Measurements from ENCODE around the gene FRMD4B.

DNA sequence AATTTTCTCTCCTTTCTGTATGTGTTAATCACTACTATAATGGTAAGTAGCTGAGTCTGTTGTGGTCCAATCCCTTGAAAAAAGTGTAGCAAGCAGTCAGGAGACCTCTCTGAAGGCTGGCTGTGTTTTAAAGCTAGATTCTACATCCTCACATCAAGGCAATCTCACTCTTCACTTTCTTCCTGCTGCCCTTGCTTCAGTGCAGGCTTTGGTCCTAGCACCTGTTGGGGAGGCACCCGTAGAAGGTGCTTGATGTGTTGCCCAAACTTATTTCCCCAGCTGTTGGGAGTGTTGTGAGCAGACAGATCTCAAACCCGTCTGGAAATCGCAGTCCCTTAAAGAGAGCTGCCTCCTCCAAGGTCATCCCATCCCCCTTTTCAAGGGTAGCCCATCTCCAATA is 8.6 kb downstream of the FRMD4B start:
- TF ChIP-seq, protein P1, sequence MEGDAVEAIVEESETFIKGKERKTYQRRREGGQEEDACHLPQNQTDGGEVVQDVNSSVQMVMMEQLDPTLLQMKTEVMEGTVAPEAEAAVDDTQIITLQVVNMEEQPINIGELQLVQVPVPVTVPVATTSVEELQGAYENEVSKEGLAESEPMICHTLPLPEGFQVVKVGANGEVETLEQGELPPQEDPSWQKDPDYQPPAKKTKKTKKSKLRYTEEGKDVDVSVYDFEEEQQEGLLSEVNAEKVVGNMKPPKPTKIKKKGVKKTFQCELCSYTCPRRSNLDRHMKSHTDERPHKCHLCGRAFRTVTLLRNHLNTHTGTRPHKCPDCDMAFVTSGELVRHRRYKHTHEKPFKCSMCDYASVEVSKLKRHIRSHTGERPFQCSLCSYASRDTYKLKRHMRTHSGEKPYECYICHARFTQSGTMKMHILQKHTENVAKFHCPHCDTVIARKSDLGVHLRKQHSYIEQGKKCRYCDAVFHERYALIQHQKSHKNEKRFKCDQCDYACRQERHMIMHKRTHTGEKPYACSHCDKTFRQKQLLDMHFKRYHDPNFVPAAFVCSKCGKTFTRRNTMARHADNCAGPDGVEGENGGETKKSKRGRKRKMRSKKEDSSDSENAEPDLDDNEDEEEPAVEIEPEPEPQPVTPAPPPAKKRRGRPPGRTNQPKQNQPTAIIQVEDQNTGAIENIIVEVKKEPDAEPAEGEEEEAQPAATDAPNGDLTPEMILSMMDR (IDR thresholded peaks at IDR 0.05 in 2 of 3, conservative IDR thresholded peaks at IDR 0.05 in 1 of 3; ENCODE audit: control insufficient read depth in 2 of 3, extremely low read depth in 1 of 3, insufficient read depth in 1 of 3, low read depth in 3 of 3, low read length in 3 of 3), result no peak
- TF ChIP-seq BACH1 (IDR thresholded peaks at IDR 0.05; ENCODE audit: borderline replicate concordance) (no peak), NFIC (IDR thresholded peaks at IDR 0.05; ENCODE audit: low read depth, low read length) (no peak), SMAD1 (IDR thresholded peaks at IDR 0.05; ENCODE audit: low read depth, partially characterized antibody) (no peak), POLR2A (IDR thresholded peaks at IDR 0.05; ENCODE audit: low read depth, low read length) (no peak), SUPT20H (IDR thresholded peaks at IDR 0.05; ENCODE audit: borderline replicate concordance, control insufficient read depth, low read depth, low read length) (no peak), FOS (IDR thresholded peaks at IDR 0.05; ENCODE audit: borderline replicate concordance, extremely low read depth, insufficient read length) (no peak), POLR2AphosphoS5 (IDR thresholded peaks at IDR 0.05; ENCODE audit: low read length) (no peak)
